Breast epithelium (tissue), 3 donors: ENCODE measurements around the gene MCM9.

Experiments used
- POLR2A ChIP-seq: fragments of 450-650 bp; IDR thresholded peaks from one replicate; pipeline ENCODE4 v1.6.1; 2016; ENCODE audit warnings: antibody characterized with exemption, mild to moderate bottlenecking, moderate library complexity
- POLR2AphosphoS5 ChIP-seq, 3 donors: sonication (generic); formaldehyde crosslinking; IDR thresholded peaks; one replicate each; pipeline ENCODE4 v1.6.1; 2017; ENCODE audit warnings: antibody characterized with exemption in 3 of 3
- TF ChIP-seq, protein P1 (sequence below), 3 donors: fragments of 450-650 bp; IDR thresholded peaks; one replicate each; pipeline ENCODE4 v1.5.1; 2016 to 2017; ENCODE audit warnings: antibody characterized with exemption in 3 of 3, mild to moderate bottlenecking in 3 of 3, moderate library complexity in 3 of 3

DNA sequence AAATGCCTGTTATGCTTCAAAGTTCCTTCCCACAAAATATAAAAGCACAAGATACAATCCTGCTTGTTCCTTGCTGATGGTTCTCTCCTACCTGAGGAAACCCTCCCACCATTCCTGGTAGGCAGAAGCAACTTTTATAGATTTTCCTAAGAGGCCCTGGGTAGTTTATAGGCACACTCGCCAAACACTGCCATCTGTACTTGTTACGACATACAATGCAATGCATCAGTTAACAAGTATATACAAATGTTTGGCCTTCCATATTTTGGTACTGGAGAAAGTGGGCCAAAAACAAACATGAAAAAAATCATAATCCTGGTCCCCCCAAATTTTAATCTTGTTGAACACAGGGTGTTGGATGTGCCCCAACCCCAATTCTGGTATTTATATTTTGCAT, 16.6 kb downstream of the MCM9 start:
- TF ChIP-seq POLR2AphosphoS5 (IDR thresholded peaks at IDR 0.05) = no peak
- TF ChIP-seq, protein P1, sequence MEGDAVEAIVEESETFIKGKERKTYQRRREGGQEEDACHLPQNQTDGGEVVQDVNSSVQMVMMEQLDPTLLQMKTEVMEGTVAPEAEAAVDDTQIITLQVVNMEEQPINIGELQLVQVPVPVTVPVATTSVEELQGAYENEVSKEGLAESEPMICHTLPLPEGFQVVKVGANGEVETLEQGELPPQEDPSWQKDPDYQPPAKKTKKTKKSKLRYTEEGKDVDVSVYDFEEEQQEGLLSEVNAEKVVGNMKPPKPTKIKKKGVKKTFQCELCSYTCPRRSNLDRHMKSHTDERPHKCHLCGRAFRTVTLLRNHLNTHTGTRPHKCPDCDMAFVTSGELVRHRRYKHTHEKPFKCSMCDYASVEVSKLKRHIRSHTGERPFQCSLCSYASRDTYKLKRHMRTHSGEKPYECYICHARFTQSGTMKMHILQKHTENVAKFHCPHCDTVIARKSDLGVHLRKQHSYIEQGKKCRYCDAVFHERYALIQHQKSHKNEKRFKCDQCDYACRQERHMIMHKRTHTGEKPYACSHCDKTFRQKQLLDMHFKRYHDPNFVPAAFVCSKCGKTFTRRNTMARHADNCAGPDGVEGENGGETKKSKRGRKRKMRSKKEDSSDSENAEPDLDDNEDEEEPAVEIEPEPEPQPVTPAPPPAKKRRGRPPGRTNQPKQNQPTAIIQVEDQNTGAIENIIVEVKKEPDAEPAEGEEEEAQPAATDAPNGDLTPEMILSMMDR (IDR thresholded peaks at IDR 0.05) = no peak
- TF ChIP-seq POLR2A = no peak
